SK-N-SH treated with all-trans-retinoic acid at 6 μM for 48 hours (cell line): ENCODE data around the gene INTS13.

Experiments
- CSDC2 ChIP-seq: fragments of 250-450 bp; sonication (Bioruptor Pico); IDR thresholded peaks from 2 replicates; pipeline ENCODE4 v1.5.0; 2020; ENCODE audit warnings: mild to moderate bottlenecking, moderate library complexity
- PATZ1 ChIP-seq: fragments of 250-450 bp; sonication (Bioruptor Pico); IDR thresholded peaks from 2 replicates; pipeline ENCODE4 v1.8.0; 2020; ENCODE audit warnings: mild to moderate bottlenecking, moderate library complexity, borderline replicate concordance
- RARB ChIP-seq: fragments of 250-450 bp; sonication (Bioruptor Pico); IDR thresholded peaks from 2 replicates; pipeline ENCODE4 v1.8.0; 2021; ENCODE audit warnings: mild to moderate bottlenecking, moderate library complexity
- ZC3H10 ChIP-seq: fragments of 250-450 bp; sonication (Bioruptor Pico); IDR thresholded peaks from 2 replicates; pipeline ENCODE4 v1.5.1; 2021; ENCODE audit warnings: mild to moderate bottlenecking, moderate library complexity
- ZFP3 ChIP-seq: fragments of 250-450 bp; sonication (Bioruptor Pico); IDR thresholded peaks from 2 replicates; pipeline ENCODE4 v1.5.0; 2020; ENCODE audit warnings: mild to moderate bottlenecking, moderate library complexity
- ZFP30 ChIP-seq: fragments of 450-650 bp; formaldehyde crosslinking; IDR thresholded peaks from 2 replicates; pipeline ENCODE4 v1.5.0; 2022; ENCODE audit warnings: mild to moderate bottlenecking, moderate library complexity
- ZNF565 ChIP-seq: fragments of 450-650 bp; formaldehyde crosslinking; conservative IDR thresholded peaks from 2 replicates; pipeline ENCODE4 v1.5.0; 2020; ENCODE audit warnings: low read depth, mild to moderate bottlenecking, moderate library complexity

DNA sequence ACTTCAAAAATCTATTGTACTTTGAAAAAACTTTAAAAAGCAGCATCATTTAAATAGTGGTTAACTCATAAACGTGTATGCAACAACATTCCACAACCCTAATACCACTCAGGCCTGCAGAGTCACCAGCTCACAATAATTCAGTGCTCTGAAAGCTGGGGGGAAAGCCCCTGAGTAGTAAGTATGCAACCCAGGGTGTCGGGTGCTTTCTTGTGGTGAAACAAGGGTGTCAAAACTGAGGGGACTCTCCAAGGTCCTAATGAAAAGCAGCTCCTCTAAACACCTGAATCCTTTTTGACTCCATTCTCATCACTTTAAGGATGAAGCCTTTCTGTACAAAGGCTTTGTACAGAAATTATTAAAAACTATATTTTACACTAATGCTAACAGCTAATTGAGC is 34.2 kb upstream of the INTS13 start:
- TF ChIP-seq ZFP30 (CRISPR knock-in tag) (no peak), ZC3H10 (CRISPR knock-in tag) (no peak), ZFP3 (CRISPR knock-in tag) (no peak), CSDC2 (no peak), PATZ1 (CRISPR knock-in tag) (no peak), RARB (CRISPR knock-in tag) (no peak), ZNF565 (CRISPR knock-in tag) (no peak)
